H1 (cell line): Measurements from ENCODE around the gene IVNS1ABP. TPM values are rescaled to one million over a fixed set of nuclear protein-coding genes. Genes with fewer than 3 reads are reported as not detected.

ENCODE experiments used
- CTCF ChIA-PET: fragments of 300-600 bp; sonication (Branson Sonifier 250); formaldehyde crosslinking; loops from one replicate; lab custom pipeline; 2021; ENCODE audit not compliant: partially characterized antibody; lab: Charles Lee
- POLR2A ChIA-PET: fragments of 300-600 bp; sonication (Branson Sonifier 250); formaldehyde crosslinking; loops from one replicate; lab custom pipeline; 2021; ENCODE audit warnings: inconsistent platforms; ENCODE audit not compliant: partially characterized antibody; lab: Charles Lee
- DNase-seq, 2 experiments: peaks; one replicate each; pipeline versions ENCODE4 v3.0.0 to v3.0.0-alpha.2; 2010 to 2022; ENCODE audit warnings: low spot score in 2 of 2, low read depth in 1 of 2, mixed read lengths in 1 of 2
- FAIRE-seq: peaks from 2 replicates; lab custom pipeline; 2011; peaks lifted over from hg19 to GRCh38; lab: Jason Lieb, UNC
- H2AFZ ChIP-seq: 2 replicates; pipeline ENCODE4 v1.8.1; 2012; ENCODE audit warnings: low read length, inconsistent platforms
- H2AK5ac ChIP-seq: 2 replicates; pipeline ENCODE4 v1.6.1; 2013; ENCODE audit warnings: low read depth, low read length
- H2BK120ac ChIP-seq: replicated peaks from 2 replicates; pipeline ENCODE3; 2013; ENCODE audit warnings: low read depth, low read length, inconsistent platforms
- H2BK12ac ChIP-seq: 2 replicates; pipeline ENCODE4 v1.6.1; 2013; ENCODE audit warnings: low read depth, low read length
- H2BK15ac ChIP-seq: 2 replicates; pipeline ENCODE4 v1.6.1; 2013; ENCODE audit warnings: low read length
- H2BK20ac ChIP-seq: 2 replicates; pipeline ENCODE4 v1.6.1; 2013; ENCODE audit warnings: low read length
- H2BK5ac ChIP-seq: 2 replicates; pipeline ENCODE4 v1.6.1; 2013; ENCODE audit warnings: low read depth, low read length
- H3K14ac ChIP-seq: 2 replicates; pipeline ENCODE4 v1.6.1; 2013; ENCODE audit warnings: inconsistent platforms; ENCODE audit not compliant: insufficient read length
- H3K18ac ChIP-seq: 2 replicates; pipeline ENCODE4 v1.6.1; 2013; ENCODE audit warnings: low read length; ENCODE audit errors: extremely low read depth
- H3K23ac ChIP-seq: 2 replicates; pipeline ENCODE4 v1.6.1; 2013; ENCODE audit warnings: inconsistent platforms; ENCODE audit not compliant: insufficient read length
- H3K23me2 ChIP-seq: 2 replicates; pipeline ENCODE4 v1.6.1; 2013; ENCODE audit warnings: low read depth, low read length
- H3K27ac ChIP-seq: 2 replicates; pipeline ENCODE4 v1.6.1; 2011; ENCODE audit warnings: low read depth, low read length, inconsistent platforms
- H3K27me3 ChIP-seq, 4 experiments: replicated peaks in 1 of 4; 1 replicate in 1 of 4; 2 replicates in 3 of 4; pipeline versions ENCODE4 v1.6.1 to v1.8.1; 2011 to 2013; ENCODE audit warnings: low read length in 3 of 4, mild to moderate bottlenecking in 3 of 4, inconsistent platforms in 2 of 4, mixed read lengths in 2 of 4, moderate library complexity in 1 of 4; ENCODE audit not compliant: control insufficient read depth in 3 of 4, insufficient read depth in 3 of 4; ENCODE audit errors: extremely low read depth in 1 of 4
- H3K36me3 ChIP-seq, 4 experiments: 2 replicates each; pipeline versions ENCODE4 v1.6.1 to v1.8.1; 2011 to 2013; ENCODE audit warnings: mild to moderate bottlenecking in 4 of 4, low read length in 3 of 4, moderate library complexity in 2 of 4, control low read depth in 1 of 4, inconsistent platforms in 1 of 4; ENCODE audit not compliant: insufficient read depth in 4 of 4, control insufficient read depth in 2 of 4
- H3K4ac ChIP-seq: replicated peaks from 2 replicates; pipeline ENCODE3; 2013; ENCODE audit warnings: low read length, low read depth, mixed read lengths, inconsistent platforms; ENCODE audit not compliant: insufficient read length
- H3K4me1 ChIP-seq, 4 experiments: replicated peaks in 1 of 4; 1 replicate in 1 of 4; 2 replicates in 3 of 4; pipeline versions ENCODE4 v1.6.1 to v1.8.1; 2011 to 2013; ENCODE audit warnings: low read length in 3 of 4, inconsistent platforms in 2 of 4, mixed read lengths in 1 of 4; ENCODE audit not compliant: insufficient read depth in 4 of 4, control insufficient read depth in 3 of 4
- H3K4me2 ChIP-seq, 2 experiments: 2 replicates each; pipeline versions ENCODE4 v1.6.1 to v1.8.1; 2011 to 2013; ENCODE audit warnings: low read depth in 2 of 2, low read length in 2 of 2, control low read depth in 1 of 2, inconsistent platforms in 1 of 2, mild to moderate bottlenecking in 1 of 2; ENCODE audit not compliant: insufficient read depth in 1 of 2
- H3K4me3 ChIP-seq, 4 experiments: fragments of 200-600, 300-600 bp in 1 of 4; sonication (generic), shearing (Covaris generic), sonication (Bioruptor Twin) in 1 of 4; 2 replicates each; pipeline versions ENCODE4 v1.5.1 to v1.8.1; 2011 to 2016; ENCODE audit warnings: low read length in 4 of 4, low read depth in 3 of 4, control low read depth in 2 of 4, inconsistent platforms in 2 of 4, mild to moderate bottlenecking in 2 of 4, mixed read lengths in 1 of 4, moderate library complexity in 1 of 4; ENCODE audit not compliant: insufficient read depth in 2 of 4; ENCODE audit errors: extremely low read depth in 1 of 4
- H3K56ac ChIP-seq: replicated peaks from 2 replicates; pipeline ENCODE3; 2013; ENCODE audit warnings: low read depth, mild to moderate bottlenecking, mixed read lengths, low read length, inconsistent platforms; ENCODE audit not compliant: insufficient read length
- H3K79me1 ChIP-seq: 2 replicates; pipeline ENCODE4 v1.6.1; 2013; ENCODE audit warnings: low read depth, low read length, control low read depth
- H3K79me2 ChIP-seq, 2 experiments: 2 replicates each; pipeline versions ENCODE4 v1.6.1 to v1.8.1; 2012 to 2013; ENCODE audit warnings: low read length in 2 of 2, mild to moderate bottlenecking in 2 of 2, inconsistent platforms in 1 of 2; ENCODE audit not compliant: insufficient read depth in 2 of 2, control insufficient read depth in 1 of 2
- H3K9ac ChIP-seq, 4 experiments: replicated peaks in 1 of 4; 1 replicate in 1 of 4; 2 replicates in 3 of 4; pipeline versions ENCODE4 v1.6.1 to v1.8.1; 2011 to 2013; ENCODE audit warnings: low read depth in 3 of 4, low read length in 3 of 4, control low read depth in 2 of 4, mild to moderate bottlenecking in 2 of 4, moderate library complexity in 2 of 4, inconsistent platforms in 1 of 4; ENCODE audit errors: extremely low read depth in 1 of 4
- H3K9me3 ChIP-seq, 2 experiments: 2 replicates each; pipeline versions ENCODE4 v1.6.1 to v1.8.1; 2012 to 2013; ENCODE audit warnings: mild to moderate bottlenecking in 2 of 2, moderate library complexity in 2 of 2, control low read depth in 1 of 2, inconsistent platforms in 1 of 2, low read depth in 1 of 2, low read length in 1 of 2, mixed read lengths in 1 of 2; ENCODE audit not compliant: insufficient read depth in 2 of 2
- H4K20me1 ChIP-seq, 2 experiments: replicated peaks in 1 of 2; 2 replicates each; pipeline versions ENCODE3 to v1.8.1; 2011 to 2013; ENCODE audit warnings: inconsistent platforms in 2 of 2, low read length in 2 of 2, mild to moderate bottlenecking in 1 of 2; ENCODE audit not compliant: insufficient read depth in 2 of 2, control insufficient read depth in 1 of 2
- H4K5ac ChIP-seq: 2 replicates; pipeline ENCODE4 v1.6.1; 2013; ENCODE audit warnings: low read length, low read depth, mixed read lengths, inconsistent platforms; ENCODE audit not compliant: insufficient read length
- H4K8ac ChIP-seq: 2 replicates; pipeline ENCODE4 v1.8.0; 2013; ENCODE audit warnings: mild to moderate bottlenecking, moderate library complexity, low read length, inconsistent platforms; ENCODE audit not compliant: insufficient read depth; ENCODE audit errors: extremely low read depth
- H4K91ac ChIP-seq: replicated peaks from 2 replicates; pipeline ENCODE3; 2013; ENCODE audit warnings: low read length, mixed read lengths, inconsistent platforms; ENCODE audit not compliant: insufficient read length
- WGBS, 2 experiments: shearing (Covaris generic) in 1 of 2; methylation state at CpG; one replicate each; pipeline versions ENCODE4 v1.1.6 to v1.1.7; 2013 to 2015; ENCODE audit warnings: low lambda C conversion rate in 2 of 2, mixed read lengths in 2 of 2, inconsistent platforms in 1 of 2, low coverage in 1 of 2, missing lambda C conversion rate in 1 of 2; ENCODE audit not compliant: insufficient replicate concordance in 2 of 2, insufficient coverage in 1 of 2, insufficient read length in 1 of 2; ENCODE audit errors: extremely low coverage in 1 of 2, missing lambda C conversion rate in 1 of 2; 5-methylcytosine and 5-hydroxymethylcytosine counted together
- polyA plus RNA-seq, 7 experiments: library from polyadenylated mRNA; depleted of rRNA in 3 of 7; stranded (reverse) in 5 of 7; unstranded in 2 of 7; fragments of >200 nt in 5 of 7; fragments of 200-250 nt in 2 of 7; gene quantifications; 1 replicate in 5 of 7; 2 replicates in 1 of 7; 4 replicates in 1 of 7; pipeline versions ENCODE4 v1.2.1 to v1.2.3, GENCODE V29; 2011 to 2013; ENCODE audit warnings: missing spikeins in 2 of 7, mixed read lengths in 2 of 7
- total RNA-seq: library from RNA; stranded (reverse); fragmentation: NEBNext Ultra II Directional; extraction: Animal tissue kit (Norgen Biotek cat#: 25700); gene quantifications from 2 replicates; pipeline ENCODE4 v1.2.1, GENCODE V29; 2021

Gene IVNS1ABP
- total and polyA plus RNA-seq, 2 of the 8 experiments (the other 6 are each of a cell fraction or from before 2014, with no cell fraction given) = 65.9 to 189 TPM

GRCh38 chr1:185318431-185319138, 1.5 kb upstream of the IVNS1ABP start:
- Histone ChIP-seq H4K5ac (no peak overlapping the region), H2BK20ac (no peak overlapping the region), H4K20me1 (peaks cover 7 to 13% of the 10 kb centered on the region in 2 experiments), H3K23me2 (peaks cover 11% of the 10 kb centered on the region), H3K79me1 (no peaks in the 10 kb centered on the region), H3K4ac (no peak overlapping the region), H3K79me2 (peaks cover 24 to 34% of the 10 kb centered on the region in 2 experiments), H2AK5ac (no peak overlapping the region), H3K18ac (no peak overlapping the region), H3K4me2 (peak overlapping the region; percentile 86 to 95), H3K4me3 (peak overlapping the region in 1 of 4 experiments; percentile 97; a peak in 2 of 8 replicates), H3K23ac (no peak overlapping the region), H2AFZ (no peak overlapping the region), H2BK5ac (no peak overlapping the region), H3K27me3 (no peaks in the 10 kb centered on the region), H2BK12ac (no peak overlapping the region), H4K8ac (no peak overlapping the region), H3K9me3 (peaks cover 0 to 7% of the 10 kb centered on the region in 2 experiments; a peak in 1 of 4 replicates), H3K14ac (no peak overlapping the region), H3K56ac (no peak overlapping the region), H4K91ac (no peak overlapping the region), H2BK120ac (no peak overlapping the region), H2BK15ac (no peak overlapping the region), H3K36me3 (peaks cover 0 to 4% (median 0%) of the 10 kb centered on the region in 4 experiments; a peak in 1 of 8 replicates), H3K27ac (no peak overlapping the region), H3K9ac (no peak overlapping the region), H3K4me1 (peaks cover 0 to 3% (median 3%) of the 10 kb centered on the region in 4 experiments; a peak in 5 of 7 replicates)
- WGBS, 2 experiments = 84% methylated on average over 10 of the region's 10 CpGs; no CpG with 5 or more reads in 1 of the 2 experiments
- POLR2A ChIA-PET = interaction anchor here (0.9 to 2.6 kb wide), 5 partner anchors 8 to 277 kb away, joined by 4 to 8 read pairs (median 7); no protein-coding TSS in a partner anchor
- DNase-seq = no peak
- FAIRE-seq = no peak
- CTCF ChIA-PET = interaction anchor here (0.6 to 4.1 kb wide), 14 partner anchors 10 to 921 kb away, joined by 3 to 32 read pairs (median 4); no protein-coding TSS in a partner anchor
